GM12878 (cell line): Measurements from ENCODE around the gene CHRND. TPM values are rescaled to one million over a fixed set of nuclear protein-coding genes. Genes with fewer than 3 reads are reported as not detected.

Experiments
- ATAC-seq: fragments of 200-7000 bp; cut with Tn5 transposase; 3 replicates; pipeline ENCODE4 v1.9.1; 2020; ENCODE audit warnings: mild to moderate bottlenecking, moderate library complexity
- BruUV-seq: library from RNA; stranded (reverse); fragments of 400-500 nt; replicated peaks from 2 replicates; lab custom pipeline; 2021; lab: Mats Ljungman, UMichigan
- CTCF ChIA-PET: fragments of 300-600 bp; sonication (Branson Sonifier 250); formaldehyde crosslinking; extraction: SDS; loops from one replicate; lab custom pipeline; 2021; ENCODE audit warnings: inconsistent platforms; lab: Yijun Ruan, JAX
- POLR2A ChIA-PET: fragments of 350-600 bp; formaldehyde crosslinking; extraction: SDS; loops from one replicate; lab custom pipeline; 2021; ENCODE audit warnings: inconsistent platforms; lab: Charles Lee
- RAD21 ChIA-PET: fragments of 300-600 bp; sonication (Branson Sonifier 250); formaldehyde crosslinking; loops from one replicate; lab custom pipeline; 2023; ENCODE audit warnings: antibody characterized with exemption; ENCODE audit not compliant: unreplicated experiment; lab: Charles Lee
- SMC1A ChIA-PET: fragments of 300-600 bp; sonication (Branson Sonifier 250); formaldehyde crosslinking; loops from one replicate; lab custom pipeline; 2023; ENCODE audit not compliant: unreplicated experiment, uncharacterized antibody; lab: Charles Lee
- DNase-seq: peaks from one replicate; pipeline ENCODE4 v3.0.0-alpha.2; 2011; ENCODE audit warnings: low read depth, low spot score
- FAIRE-seq: peaks from 3 replicates; lab custom pipeline; 2011; peaks lifted over from hg19 to GRCh38; lab: Jason Lieb, UNC
- H2AFZ ChIP-seq: 2 replicates; pipeline ENCODE4 v1.6.0; 2011; ENCODE audit warnings: low read depth, low read length, control low read depth; ENCODE audit not compliant: control insufficient read depth
- H3K27ac ChIP-seq: 2 replicates; pipeline ENCODE4 v1.5.1; 2011; ENCODE audit warnings: control low read depth; ENCODE audit not compliant: control insufficient read depth, insufficient read depth
- H3K27me3 ChIP-seq, 2 experiments: replicated peaks in 1 of 2; 2 replicates each; pipeline versions ENCODE4 v1.6.0 to v1.6.1; 2011; ENCODE audit warnings: low read length in 1 of 2; ENCODE audit not compliant: control insufficient read depth in 2 of 2, insufficient read depth in 2 of 2
- H3K36me3 ChIP-seq, 2 experiments: 2 replicates each; pipeline ENCODE4 v1.5.1; 2011; ENCODE audit warnings: low read length in 1 of 2; ENCODE audit not compliant: control insufficient read depth in 2 of 2, insufficient read depth in 2 of 2
- H3K4me1 ChIP-seq: 2 replicates; pipeline ENCODE4 v1.6.1; 2011; ENCODE audit warnings: mild to moderate bottlenecking, low read length, moderate library complexity, mixed read lengths; ENCODE audit not compliant: control insufficient read depth, insufficient read depth
- H3K4me2 ChIP-seq: 2 replicates; pipeline ENCODE4 v1.6.0; 2011; ENCODE audit warnings: control low read depth; ENCODE audit not compliant: control insufficient read depth, insufficient read depth
- H3K4me3 ChIP-seq: fragments of 200-600 bp; sonication (generic); 2 replicates; pipeline ENCODE4 v1.5.1; 2016
- H3K79me2 ChIP-seq: 2 replicates; pipeline ENCODE4 v1.6.0; 2011; ENCODE audit warnings: low read length; ENCODE audit not compliant: control insufficient read depth, insufficient read depth
- H3K9ac ChIP-seq: 2 replicates; pipeline ENCODE4 v1.8.0; 2011; ENCODE audit warnings: low read length, control low read depth, mixed read lengths; ENCODE audit not compliant: control insufficient read depth, insufficient read depth
- H3K9me3 ChIP-seq: replicated peaks from 3 replicates; pipeline ENCODE4 v1.5.1; 2011; ENCODE audit warnings: mild to moderate bottlenecking, low read length; ENCODE audit not compliant: control insufficient read depth, insufficient read depth
- H4K20me1 ChIP-seq: 2 replicates; pipeline ENCODE4 v1.6.0; 2011; ENCODE audit not compliant: control insufficient read depth, insufficient read depth
- BCL11A ChIP-seq: IDR thresholded peaks from 2 replicates; pipeline ENCODE4 v1.6.1; 2011; ENCODE audit warnings: low read depth, low read length
- E2F8 ChIP-seq: fragments of 450-650 bp; IDR thresholded peaks from 2 replicates; pipeline ENCODE4 v1.6.1; 2018; ENCODE audit warnings: mild to moderate bottlenecking, low read depth, moderate library complexity; ENCODE audit not compliant: partially characterized antibody
- HDGF ChIP-seq: fragments of 450-650 bp; IDR thresholded peaks from 2 replicates; pipeline ENCODE4 v1.6.1; 2016; ENCODE audit warnings: antibody characterized with exemption
- IRF4 ChIP-seq: IDR thresholded peaks from 2 replicates; pipeline ENCODE4 v1.6.1; 2011; ENCODE audit warnings: low read depth, low read length
- NKRF ChIP-seq: fragments of 450-650 bp; conservative IDR thresholded peaks from 2 replicates; pipeline ENCODE4 v1.6.1; 2017; ENCODE audit warnings: mild to moderate bottlenecking, moderate library complexity
- SMAD1 ChIP-seq: fragments of 450-650 bp; IDR thresholded peaks from 2 replicates; pipeline ENCODE4 v1.6.1; 2018; ENCODE audit warnings: mild to moderate bottlenecking, low read depth; ENCODE audit not compliant: partially characterized antibody
- SREBF2 ChIP-seq: IDR thresholded peaks from 2 replicates; pipeline ENCODE4 v1.6.1; 2012; ENCODE audit warnings: mild to moderate bottlenecking, low read length
- USF2 ChIP-seq: IDR thresholded peaks from 2 replicates; pipeline ENCODE4 v1.6.1; 2011; ENCODE audit warnings: low read depth, low read length, improper control_type of control experiment, borderline replicate concordance
- ZNF384 ChIP-seq: IDR thresholded peaks from 2 replicates; pipeline ENCODE4 v1.6.1; 2012; ENCODE audit warnings: low read depth, mild to moderate bottlenecking, low read length, improper control_type of control experiment, borderline replicate concordance
- in situ Hi-C: fragments of 300-500 bp; cut with MboI; formaldehyde crosslinking; loops from 9 replicates; pipeline ENCODE4 v1.14.3; 2018; ENCODE audit warnings: mixed read lengths
- intact Hi-C: fragments of 100-400 bp; cut with micrococcal nuclease; formaldehyde crosslinking; loops from one replicate; pipeline ENCODE4 v1.14.2; 2022; ENCODE audit not compliant: unreplicated experiment
- polyA plus RNA-seq, 11 experiments: library from polyadenylated mRNA; depleted of rRNA in 4 of 11; unstranded in 6 of 11; stranded (reverse) in 5 of 11; fragments of >200 nt; fragmentation: Nextera tagmentation in 4 of 11; fragmentation: Illumina TruSeq in 1 of 11; extraction: Ambion mirVana in 4 of 11; extraction: Trizol in 1 of 11; gene quantifications; 1 replicate in 1 of 11; 2 replicates in 10 of 11; pipeline versions ENCODE4 v1.2.1 to v1.2.3, GENCODE V29; 2011 to 2016; ENCODE audit warnings: inconsistent platforms in 2 of 11, missing spikeins in 2 of 11, low read depth in 1 of 11
- total RNA-seq, 4 experiments: library from RNA; depleted of rRNA in 3 of 4; stranded (reverse); fragments of >200 nt in 3 of 4; fragmentation: Illumina TruSeq in 1 of 4; extraction: Trizol in 1 of 4; gene quantifications; 2 replicates each; pipeline versions ENCODE4 v1.2.1 to v1.2.3, GENCODE V29; 2013 to 2021

Gene CHRND
- total and polyA plus RNA-seq, 10 of the 15 experiments (the other 5 are each of a cell fraction or from before 2014, with no cell fraction given), result not detected

GRCh38 chr2:232567721-232568120 lies 41.8 kb downstream of the CHRND start:
- ATAC-seq (no peak), DNase-seq (no peak), FAIRE-seq (no peak)
- Histone ChIP-seq H2AFZ (no peak overlapping the region), H3K27me3 (no peaks in the 10 kb centered on the region), H3K9me3 (no peaks in the 10 kb centered on the region), H3K27ac (no peak overlapping the region), H4K20me1 (no peaks in the 10 kb centered on the region), H3K4me3 (no peak overlapping the region), H3K9ac (no peak overlapping the region), H3K4me2 (no peak overlapping the region), H3K4me1 (no peaks in the 10 kb centered on the region), H3K79me2 (no peaks in the 10 kb centered on the region), H3K36me3 (peaks cover 15 to 47% of the 10 kb centered on the region in 2 experiments)
- ChIA-PET POLR2A (no interaction called here), SMC1A (no interaction called here), RAD21 (no interaction called here), CTCF (no interaction called here)
- BruUV-seq, result no TSS peak
- in situ Hi-C loops (no loop called here), intact Hi-C loops (no loop called here)
- TF ChIP-seq IRF4 (no peak), HDGF (no peak), SREBF2 (no peak), ZNF384 (no peak), USF2 (no peak), NKRF (no peak), SMAD1 (no peak), BCL11A (no peak), E2F8 (no peak)
